HT-29 (cell line): ENCODE results near the gene SMC1A. TPM values are rescaled to one million over a fixed set of nuclear protein-coding genes. Genes with fewer than 3 reads are reported as not detected.
"Not testable (repeated sequence)": the region's sequence is repeated elsewhere in the genome, so short reads cannot be mapped to it uniquely, and the experiment has no call there.

Experiments used
- DNase-seq: peaks from one replicate; pipeline ENCODE4 v3.0.0-alpha.2; 2015; ENCODE audit warnings: low spot score
- total RNA-seq: library from RNA; depleted of rRNA; stranded (reverse); fragments of >200 nt; shearing (Covaris generic); gene quantifications from 2 replicates; pipeline ENCODE4 v1.2.3, GENCODE V29; 2014; rRNA removed

SMC1A gene
- 55.4 and 56.4 TPM in 2 replicates for total RNA-seq

- DNase-seq: peak; percentile 99
These were observed at the start of gene SMC1A for GRCh38 chrX:53422086-53422860. Gene SMC1A (minus strand): TSS chrX:53422654. CDS start chrX:53422600, 54 bp downstream.

GRCh38 chrX:53471346-53471745 is 48.9 kb upstream of the SMC1A start:
- DNase-seq: no peak

- not testable (repeated sequence) for DNase-seq
These were observed 46.2 kb upstream of the SMC1A start for GRCh38 chrX:53468659-53469058.

GRCh38 chrX:53458082-53458481 is 35.6 kb upstream of the SMC1A start:
- DNase-seq: peak; percentile 10

GRCh38 chrX:53456254-53456653 is 33.8 kb upstream of the SMC1A start:
- no peak for DNase-seq

GRCh38 chrX:53452812-53453211 is 30.4 kb upstream of the SMC1A start:
- DNase-seq: no peak

GRCh38 chrX:53449632-53450031 is 27.2 kb upstream of the SMC1A start:
- no peak for DNase-seq

- no peak for DNase-seq
These were observed 25.0 kb upstream of the SMC1A start for GRCh38 chrX:53447441-53447840.

GRCh38 chrX:53445977-53446376 is 23.5 kb upstream of the SMC1A start:
- peak; percentile 61 for DNase-seq

- DNase-seq: no peak
These were observed 19.8 kb upstream of the SMC1A start for GRCh38 chrX:53442322-53442631.

- peak; percentile 94 for DNase-seq
These were observed 19.3 kb upstream of the SMC1A start for GRCh38 chrX:53441531-53442321.

- peak; percentile 57 for DNase-seq
These were observed 18.4 kb upstream of the SMC1A start for GRCh38 chrX:53440621-53441517.

- peak; percentile 41 for DNase-seq
These were observed 17.6 kb upstream of the SMC1A start for GRCh38 chrX:53440101-53440500.

GRCh38 chrX:53438832-53439230 is 16.4 kb upstream of the SMC1A start:
- no peak for DNase-seq

- no peak for DNase-seq
These were observed 15.8 kb upstream of the SMC1A start for GRCh38 chrX:53438174-53438831.

GRCh38 chrX:53437206-53437605 is 14.8 kb upstream of the SMC1A start:
- DNase-seq: no peak

- DNase-seq: peak; percentile 71
These were observed 13.5 kb upstream of the SMC1A start for GRCh38 chrX:53435997-53436396.

- peak; percentile 87 for DNase-seq
These were observed 11.5 kb upstream of the SMC1A start, which contains the start of gene HSD17B10 for GRCh38 chrX:53433651-53434639. Gene HSD17B10 (minus strand): TSS chrX:53434370. CDS start chrX:53434345, 25 bp downstream.

GRCh38 chrX:53430231-53430630 is 7.8 kb upstream of the SMC1A start:
- DNase-seq: no peak

GRCh38 chrX:53429755-53430154 is 7.3 kb upstream of the SMC1A start:
- no peak for DNase-seq
